HG02610 (cell line): Measurements from ENCODE around the gene ACSF3.

Experiments used
- ATAC-seq: cut with Tn5 transposase; IDR thresholded peaks from one replicate; pipeline ENCODE4 v1.9.1; 2021; ENCODE audit warnings: mild to moderate bottlenecking, moderate library complexity; ENCODE audit not compliant: unreplicated experiment

Gene ACSF3

GRCh38 chr16:89198417-89199240, 105.0 kb downstream of the ACSF3 start:
- no peak for ATAC-seq

GRCh38 chr16:89199241-89200123, 105.8 kb downstream of the ACSF3 start:
- no peak for ATAC-seq

- ATAC-seq: no peak
Measured at GRCh38 chr16:89200124-89200849, 106.6 kb downstream of the ACSF3 start, which contains the start of gene SLC22A31. TSS of gene SLC22A31 (minus strand) at chr16:89200537. CDS start at chr16:89200501, 36 bp downstream.

GRCh38 chr16:89200850-89201411, 107.3 kb downstream of the ACSF3 start:
- no peak for ATAC-seq

- no peak for ATAC-seq
Measured at GRCh38 chr16:89201439-89202377, 108.1 kb downstream of the ACSF3 start.

GRCh38 chr16:89202422-89203215, 109.0 kb downstream of the ACSF3 start:
- ATAC-seq: no peak
